ENCODE data around the gene ZNF274. TPM values are rescaled to one million over a fixed set of nuclear protein-coding genes. Genes with fewer than 3 reads are reported as not detected.

Gene ZNF274
- polyA plus RNA-seq, 1 of the 3 experiments (the other 2 are of a cell fraction), result 3.1 TPM

GRCh38 chr19:58154679-58155648 is 27.9 kb upstream of the ZNF274 start:
- TF ChIP-seq RAD21 (IDR thresholded peaks at IDR 0.05; ENCODE audit: low read length), result peak; percentile 95
- TF ChIP-seq TEAD4 (IDR thresholded peaks at IDR 0.05; ENCODE audit: borderline replicate concordance, insufficient read depth), result 0 out of 2 replicates have a peak, but pooled peaks have one; percentile 24
- peak; percentile 84 for TF ChIP-seq GABPA (IDR thresholded peaks at IDR 0.05; ENCODE audit: low read depth)
- peak; percentile 78 for TF ChIP-seq SMC3 (IDR thresholded peaks at IDR 0.05; ENCODE audit: low read depth, low read length)
- peak; percentile 72 for TF ChIP-seq POLR2AphosphoS5 (IDR thresholded peaks at IDR 0.05; ENCODE audit: low read depth, low read length)
- TF ChIP-seq YY1 (IDR thresholded peaks at IDR 0.05; ENCODE audit: low read depth), result peak; percentile 64
- TF ChIP-seq CTCF (IDR thresholded peaks at IDR 0.05), result peak; percentile 87
- no peak for TF ChIP-seq TCF12 (IDR thresholded peaks at IDR 0.05)
- TF ChIP-seq EP300 (IDR thresholded peaks at IDR 0.05; ENCODE audit: borderline replicate concordance in 1 of 2, low read depth in 1 of 2, low read length in 1 of 2), result no peak; a peak in 1 of 4 replicates
- peak; percentile 59; the same call in 1 of the 2 replicates for TF ChIP-seq TAF1 (IDR thresholded peaks at IDR 0.05; ENCODE audit: borderline replicate concordance, low read depth, low read length)
- TF ChIP-seq RCOR1 (IDR thresholded peaks at IDR 0.05; ENCODE audit: low read length), result no peak
- peak; percentile 96 for TF ChIP-seq ELF1 (IDR thresholded peaks at IDR 0.05)
- peak; percentile 99 for TF ChIP-seq NRF1 (IDR thresholded peaks at IDR 0.05; ENCODE audit: low read depth, low read length)
- no peaks in the 10 kb centered on the region for H3K36me3 ChIP-seq (replicated peaks in 1 of 2; ENCODE audit: control insufficient read depth in 1 of 2, insufficient read depth in 2 of 2, low read length in 1 of 2)
- no peaks in the 10 kb centered on the region for H3K9me2 ChIP-seq
- H3K4me2 ChIP-seq, result peak overlapping the region; percentile 85
- H3K27ac ChIP-seq (ENCODE audit: low read depth in 2 of 2, low read length in 1 of 2), result peak overlapping the region; percentile 65 to 80
- no peaks in the 10 kb centered on the region for H4K20me1 ChIP-seq (ENCODE audit: insufficient read depth)
- no peaks in the 10 kb centered on the region for H3K9me3 ChIP-seq
- peak overlapping the region; percentile 75 to 83 for H3K4me3 ChIP-seq (ENCODE audit: low read depth in 2 of 2, low read length in 1 of 2)
- peak overlapping the region; percentile 97 for H2AFZ ChIP-seq (ENCODE audit: low read depth)
- ChIA-PET CTCF (interaction anchor here (0.5 to 1.6 kb wide), 16 partner anchors 11 to 1056 kb away, joined by 3 to 6 read pairs (median 3); partner anchors contain the start of genes ZNF17 and ZNF544), POLR2A (no interaction called here)
- DNase-seq, result peak; percentile 97
- H3K4me1 ChIP-seq (ENCODE audit: control insufficient read depth in 1 of 2, insufficient read depth in 2 of 2, low read depth in 1 of 2, low read length in 1 of 2), result no peaks in the 10 kb centered on the region; a peak in 1 of 4 replicates
- 14% methylated on average over 19 of the region's 85 CpGs for WGBS (ENCODE audit: low lambda C conversion rate)
- H3F3A ChIP-seq (replicated peaks; ENCODE audit: insufficient read depth), result peaks cover 10% of the 10 kb centered on the region
- H3K27me3 ChIP-seq (ENCODE audit: insufficient read depth), result no peaks in the 10 kb centered on the region
- H3K79me2 ChIP-seq (ENCODE audit: insufficient read depth), result peaks cover 28% of the 10 kb centered on the region; the same call in 1 of the 2 replicates
- peak overlapping the region; percentile 79 for H3K9ac ChIP-seq

GRCh38 chr19:58157045-58157728 is 25.7 kb upstream of the ZNF274 start:
- no peak for DNase-seq
- no peak overlapping the region for H3K27ac ChIP-seq (ENCODE audit: low read depth in 2 of 2, low read length in 1 of 2)
- no peak overlapping the region for H3K4me2 ChIP-seq
- peaks cover 3% of the 10 kb centered on the region for H3F3A ChIP-seq (replicated peaks; ENCODE audit: insufficient read depth)
- POLR2A ChIA-PET, result no interaction called here
- no peaks in the 10 kb centered on the region for H4K20me1 ChIP-seq (ENCODE audit: insufficient read depth)
- TF ChIP-seq FOXJ3 (CRISPR knock-in tag; IDR thresholded peaks at IDR 0.05), result no peak
- no peak for TF ChIP-seq TAF1 (IDR thresholded peaks at IDR 0.05; ENCODE audit: borderline replicate concordance, low read depth, low read length)
- TF ChIP-seq POLR2AphosphoS5 (IDR thresholded peaks at IDR 0.05; ENCODE audit: low read depth, low read length), result no peak
- no peak for TF ChIP-seq ZBTB33 (IDR thresholded peaks at IDR 0.05; ENCODE audit: borderline replicate concordance, low read depth)
- H3K36me3 ChIP-seq (replicated peaks in 1 of 2; ENCODE audit: control insufficient read depth in 1 of 2, insufficient read depth in 2 of 2, low read length in 1 of 2), result no peaks in the 10 kb centered on the region
- no peaks in the 10 kb centered on the region for H3K27me3 ChIP-seq (ENCODE audit: insufficient read depth)
- no peaks in the 10 kb centered on the region; a peak in 1 of 4 replicates for H3K4me1 ChIP-seq (ENCODE audit: control insufficient read depth in 1 of 2, insufficient read depth in 2 of 2, low read depth in 1 of 2, low read length in 1 of 2)
- H3K9ac ChIP-seq, result no peak overlapping the region
- H3K9me3 ChIP-seq, result no peaks in the 10 kb centered on the region; the same call in 1 of the 2 replicates
- H3K79me2 ChIP-seq (ENCODE audit: insufficient read depth), result peaks cover 18% of the 10 kb centered on the region; the same call in 1 of the 2 replicates
- no peak overlapping the region for H3K4me3 ChIP-seq (ENCODE audit: low read depth in 2 of 2, low read length in 1 of 2)
- no peak overlapping the region for H2AFZ ChIP-seq (ENCODE audit: low read depth)
- H3K9me2 ChIP-seq, result no peaks in the 10 kb centered on the region
- WGBS (ENCODE audit: low lambda C conversion rate), result 45% methylated on average over 18 of the region's 53 CpGs
- CTCF ChIA-PET, result no interaction called here
